ENCODE data around the gene BTF3L4.

Gene BTF3L4

DNA sequence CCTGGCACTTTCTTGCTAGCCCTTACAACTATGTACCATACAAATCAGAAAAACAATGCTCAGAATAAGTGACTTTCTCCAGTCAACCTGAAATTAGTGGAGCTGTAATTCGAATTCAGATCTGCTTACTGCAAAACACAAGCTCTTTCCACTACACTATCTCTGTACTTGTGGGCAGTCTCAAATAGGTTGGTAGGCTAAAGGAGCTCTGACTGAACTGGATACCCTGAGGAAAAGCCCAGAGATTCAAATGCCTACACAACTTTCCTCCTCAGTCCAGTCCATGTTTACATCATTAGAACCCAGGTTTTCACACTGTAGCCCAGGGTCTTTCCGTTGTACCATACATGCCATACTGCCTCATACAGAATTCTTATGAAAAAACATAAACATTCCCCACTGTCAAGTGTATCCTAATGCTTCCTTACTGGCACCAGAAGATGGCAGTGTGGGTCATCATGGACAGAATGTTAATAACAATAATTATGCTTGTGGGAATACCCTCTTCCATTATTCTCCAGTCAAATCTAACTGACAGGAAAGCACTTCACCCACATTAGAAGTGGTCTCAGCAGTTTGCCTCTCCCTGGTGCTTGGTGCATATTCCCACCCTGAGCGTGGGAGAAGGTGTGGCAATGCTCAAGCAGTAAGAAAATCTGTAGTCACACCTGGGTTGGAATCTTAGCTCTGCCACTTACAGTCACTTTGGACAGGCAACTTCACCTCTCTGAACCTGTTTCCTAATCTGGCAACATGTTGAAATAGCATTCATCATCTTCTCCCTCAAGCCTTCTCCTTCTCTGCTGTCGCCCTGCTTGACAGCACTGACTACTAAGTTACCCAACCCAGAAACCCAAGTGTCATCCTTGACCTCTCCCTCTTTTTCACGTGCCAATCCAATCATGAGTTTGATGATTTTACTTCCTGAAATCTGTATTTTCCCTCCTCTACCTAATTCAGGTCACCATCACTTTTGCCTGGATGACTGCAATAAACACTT is 71.4 kb downstream of the BTF3L4 start:
- FAIRE-seq = no peak

GRCh38 chr1:52139817-52140540 is 83.9 kb downstream of the BTF3L4 start:
- no peak for FAIRE-seq

All from TTC549 (cell line).